ENCODE data around the gene USP2. TPM values are rescaled to one million over a fixed set of nuclear protein-coding genes. Genes with fewer than 3 reads are reported as not detected.

USP2 gene
- polyA plus RNA-seq, 3 donors = 0.36 TPM; not detected in 2

- peaks cover 0 to 3% (median 0%) of the 10 kb centered on the region in 7 donors for H3K9me3 Mint-ChIP-seq
- H3K27ac Mint-ChIP-seq = no peak overlapping the region
- Histone ChIP-seq H3K4me1 (ENCODE audit: control insufficient read depth in 1 of 2, insufficient read depth in 2 of 2, low read length in 2 of 2) (peaks cover 16 to 17% of the 10 kb centered on the region in 2 donors), H3K9me3 (replicated peaks in 1 of 2; ENCODE audit: control insufficient read depth in 1 of 2, insufficient read depth in 1 of 2, low read length in 2 of 2) (no peaks in the 10 kb centered on the region), H3K4me2 (replicated peaks; ENCODE audit: extremely low read depth, low read length, poor library complexity, severe bottlenecking) (peak overlapping the region; percentile 72), H3K36me3 (replicated peaks in 1 of 2; ENCODE audit: control insufficient read depth in 1 of 2, insufficient read depth in 2 of 2, low read length in 2 of 2) (no peaks in the 10 kb centered on the region), H3K27me3 (ENCODE audit: control insufficient read depth in 2 of 2, insufficient read depth in 2 of 2, low read length in 2 of 2) (peaks cover 0 to 27% of the 10 kb centered on the region in 2 donors), H3K27ac (ENCODE audit: low read depth in 1 of 2, low read length in 2 of 2) (peak overlapping the region in 1 of 2 donors; percentile 29), H3K9ac (ENCODE audit: insufficient read depth, low read length, poor library complexity, severe bottlenecking) (no peak overlapping the region), H3K4me3 (replicated peaks in 1 of 3; ENCODE audit: low read depth in 2 of 3, low read length in 3 of 3) (peak overlapping the region; percentile 34 to 66 (median 39)), H3K79me2 (ENCODE audit: insufficient read depth, low read length) (no peaks in the 10 kb centered on the region), H4K20me1 (ENCODE audit: insufficient read depth, low read length) (no peaks in the 10 kb centered on the region), H2AFZ (ENCODE audit: insufficient read depth, low read depth, low read length, poor library complexity, severe bottlenecking) (peak overlapping the region; percentile 72)
- no peaks in the 10 kb centered on the region for H3K36me3 Mint-ChIP-seq
- WGBS (ENCODE audit: insufficient coverage) = 23% methylated on average over 8 of the region's 9 CpGs
- peaks cover 13 to 19% (median 16%) of the 10 kb centered on the region in 3 donors for H3K27me3 Mint-ChIP-seq (ENCODE audit: low read depth in 3 of 3)
- H3K4me3 Mint-ChIP-seq = no peak overlapping the region
- DNase-seq = peak in 1 of 3 donors; percentile 3
- H3K4me1 Mint-ChIP-seq = no peaks in the 10 kb centered on the region
- no peak for TF ChIP-seq CTCF (IDR thresholded peaks at IDR 0.05)
- intact Hi-C loops (cut with micrococcal nuclease) = no loop called here
Observed at GRCh38 chr11:119382101-119382500, 611 bp upstream of the USP2 start.

GRCh38 chr11:119380827-119381180 lies 686 bp downstream of the USP2 start:
- 0% methylated on average over 1 of the region's 10 CpGs for WGBS (ENCODE audit: insufficient coverage)
- Mint-ChIP-seq H3K9me3 (peaks cover 0 to 3% (median 0%) of the 10 kb centered on the region in 7 donors), H3K4me3 (no peak overlapping the region), H3K4me1 (no peaks in the 10 kb centered on the region), H3K27me3 (ENCODE audit: low read depth in 3 of 3) (peaks cover 12 to 24% (median 16%) of the 10 kb centered on the region in 3 donors), H3K36me3 (no peaks in the 10 kb centered on the region), H3K27ac (peak overlapping the region in 1 of 7 donors; percentile 32)
- no peak for TF ChIP-seq CTCF (IDR thresholded peaks at IDR 0.05)
- DNase-seq = peak in 1 of 3 donors; percentile 28
- Histone ChIP-seq H3K9me3 (replicated peaks in 1 of 2; ENCODE audit: control insufficient read depth in 1 of 2, insufficient read depth in 1 of 2, low read length in 2 of 2) (no peaks in the 10 kb centered on the region), H3K4me2 (replicated peaks; ENCODE audit: extremely low read depth, low read length, poor library complexity, severe bottlenecking) (peak overlapping the region; percentile 72), H2AFZ (ENCODE audit: insufficient read depth, low read depth, low read length, poor library complexity, severe bottlenecking) (peak overlapping the region; percentile 72), H4K20me1 (ENCODE audit: insufficient read depth, low read length) (no peaks in the 10 kb centered on the region), H3K79me2 (ENCODE audit: insufficient read depth, low read length) (no peaks in the 10 kb centered on the region), H3K9ac (ENCODE audit: insufficient read depth, low read length, poor library complexity, severe bottlenecking) (no peak overlapping the region), H3K4me3 (replicated peaks in 1 of 3; ENCODE audit: low read depth in 2 of 3, low read length in 3 of 3) (peak overlapping the region in 1 of 3 experiments; percentile 66), H3K27me3 (ENCODE audit: control insufficient read depth in 2 of 2, insufficient read depth in 2 of 2, low read length in 2 of 2) (peaks cover 0 to 27% of the 10 kb centered on the region in 2 donors), H3K36me3 (replicated peaks in 1 of 2; ENCODE audit: control insufficient read depth in 1 of 2, insufficient read depth in 2 of 2, low read length in 2 of 2) (no peaks in the 10 kb centered on the region), H3K4me1 (ENCODE audit: control insufficient read depth in 1 of 2, insufficient read depth in 2 of 2, low read length in 2 of 2) (peaks cover 16 to 17% of the 10 kb centered on the region in 2 donors), H3K27ac (ENCODE audit: low read depth in 1 of 2, low read length in 2 of 2) (no peak overlapping the region)
- intact Hi-C loops (cut with micrococcal nuclease) = no loop called here

Data from CD14-positive monocyte (primary cell).